Urothelium cell line (cell line): ENCODE results near the gene CASP10.
"Not testable (repeated sequence)": the region's sequence is repeated elsewhere in the genome, so short reads cannot be mapped to it uniquely, and the experiment has no call there.

Experiments used
- DNase-seq: peaks from one replicate; pipeline ENCODE4 v3.0.0; 2011; ENCODE audit warnings: low spot score, mixed read lengths
- FAIRE-seq: peaks from 2 replicates; lab custom pipeline; 2011; peaks lifted over from hg19 to GRCh38; lab: Jason Lieb, UNC

CASP10 gene

DNA sequence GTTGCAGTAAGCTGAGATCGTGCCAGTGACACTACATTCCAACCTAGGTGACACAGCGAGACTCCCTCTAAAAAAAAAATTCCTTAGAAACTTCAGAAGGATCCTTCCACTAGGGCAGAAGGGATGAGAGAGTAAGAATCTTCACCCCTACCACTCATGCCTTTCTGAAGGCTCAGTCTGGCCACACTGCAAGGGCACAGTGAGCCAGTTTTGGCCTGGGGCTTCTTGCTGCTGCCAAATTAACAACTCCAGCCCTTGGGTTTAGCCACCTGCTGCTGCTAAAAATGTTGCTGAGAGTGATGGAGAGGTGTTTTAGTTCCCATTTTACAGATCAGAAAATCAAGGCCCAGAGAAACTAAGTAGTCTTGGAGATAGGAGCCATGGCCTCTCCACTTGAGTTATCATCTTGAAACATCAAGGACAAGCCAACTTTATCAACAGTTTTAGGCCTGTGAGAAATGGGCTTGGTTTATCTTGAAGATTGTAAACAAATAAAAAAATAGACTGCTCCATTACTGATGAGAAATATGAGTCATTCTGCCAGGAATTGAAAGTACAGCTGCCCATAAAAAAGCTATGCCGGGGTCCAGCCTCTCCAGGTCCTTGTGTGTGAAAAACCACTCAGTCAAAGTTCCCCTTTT lies 45.5 kb downstream of the CASP10 start:
- no peak for FAIRE-seq
- DNase-seq: no peak

DNA sequence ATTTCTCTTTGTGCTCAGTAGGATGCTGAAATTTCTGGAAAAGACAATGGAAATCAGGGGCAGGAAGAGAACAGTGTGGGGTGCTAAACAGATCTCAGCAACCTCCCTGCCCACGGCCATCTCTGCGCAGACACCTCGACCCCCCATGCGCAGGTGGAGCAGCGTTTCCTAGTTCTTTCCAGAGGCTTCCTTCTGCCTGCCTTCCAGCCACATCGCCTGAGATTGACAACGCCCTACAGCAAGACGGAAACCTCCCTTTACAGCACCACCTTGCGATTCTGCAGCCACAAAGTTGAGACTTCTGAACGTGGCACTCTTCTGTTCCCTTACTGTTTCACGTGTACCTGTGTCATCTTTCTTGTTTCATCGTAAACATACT lies 46.0 kb downstream of the CASP10 start:
- no peak for DNase-seq
- no peak for FAIRE-seq

GRCh38 chr2:201231781-201232466 lies 49.0 kb downstream of the CASP10 start:
- DNase-seq (peak; percentile 89), FAIRE-seq (no peak)

- DNase-seq (no peak), FAIRE-seq (no peak)
These were observed 49.5 kb downstream of the CASP10 start for GRCh38 chr2:201232467-201232815.

- FAIRE-seq (peak; percentile 70), DNase-seq (peak; percentile 90)
These were observed 50.4 kb downstream of the CASP10 start for GRCh38 chr2:201233192-201233811.

DNA sequence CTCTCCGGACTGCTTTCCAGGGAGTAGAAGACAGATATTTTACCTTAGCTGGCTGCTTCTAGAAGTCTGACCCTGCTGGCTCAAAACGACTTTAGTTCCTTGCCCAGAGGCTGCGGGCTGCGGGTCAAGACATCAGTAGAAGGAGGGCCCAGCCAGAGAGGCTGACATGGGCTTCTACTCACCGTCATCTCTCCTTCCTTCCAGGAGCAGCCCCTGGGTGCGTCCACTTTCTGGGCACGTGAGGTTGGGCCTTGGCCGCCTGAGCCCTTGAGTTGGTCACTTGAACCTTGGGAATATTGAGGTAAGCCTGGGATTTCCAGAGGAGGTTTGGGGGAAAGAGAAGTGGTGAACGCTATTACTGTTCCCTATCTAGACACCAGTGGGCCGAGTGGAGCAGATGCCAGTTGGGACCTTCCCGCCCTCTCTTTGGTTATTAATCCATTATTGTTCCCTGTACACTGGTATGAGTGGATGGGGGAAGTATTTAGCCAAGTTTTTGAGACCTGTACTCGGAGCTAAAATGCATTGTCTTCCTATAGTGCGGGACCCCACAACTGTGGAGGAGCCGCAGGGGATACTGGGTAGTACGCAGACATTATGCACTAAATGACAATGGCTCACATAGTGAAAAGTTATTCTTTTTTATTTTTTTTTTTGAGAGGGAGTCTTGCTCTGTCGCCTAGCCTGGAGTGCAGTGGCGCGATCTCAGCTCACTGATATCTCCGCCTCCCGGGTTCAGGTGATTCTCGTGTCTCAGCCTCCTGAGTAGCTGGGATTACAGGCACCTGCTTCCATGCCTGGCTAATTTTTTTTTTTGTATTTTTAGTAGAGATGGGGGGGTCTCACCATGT lies 51.1 kb downstream of the CASP10 start:
- FAIRE-seq (no peak), DNase-seq (no peak)

- DNase-seq (no peak), FAIRE-seq (no peak)
These were observed 51.8 kb downstream of the CASP10 start for GRCh38 chr2:201234663-201235135.

DNA sequence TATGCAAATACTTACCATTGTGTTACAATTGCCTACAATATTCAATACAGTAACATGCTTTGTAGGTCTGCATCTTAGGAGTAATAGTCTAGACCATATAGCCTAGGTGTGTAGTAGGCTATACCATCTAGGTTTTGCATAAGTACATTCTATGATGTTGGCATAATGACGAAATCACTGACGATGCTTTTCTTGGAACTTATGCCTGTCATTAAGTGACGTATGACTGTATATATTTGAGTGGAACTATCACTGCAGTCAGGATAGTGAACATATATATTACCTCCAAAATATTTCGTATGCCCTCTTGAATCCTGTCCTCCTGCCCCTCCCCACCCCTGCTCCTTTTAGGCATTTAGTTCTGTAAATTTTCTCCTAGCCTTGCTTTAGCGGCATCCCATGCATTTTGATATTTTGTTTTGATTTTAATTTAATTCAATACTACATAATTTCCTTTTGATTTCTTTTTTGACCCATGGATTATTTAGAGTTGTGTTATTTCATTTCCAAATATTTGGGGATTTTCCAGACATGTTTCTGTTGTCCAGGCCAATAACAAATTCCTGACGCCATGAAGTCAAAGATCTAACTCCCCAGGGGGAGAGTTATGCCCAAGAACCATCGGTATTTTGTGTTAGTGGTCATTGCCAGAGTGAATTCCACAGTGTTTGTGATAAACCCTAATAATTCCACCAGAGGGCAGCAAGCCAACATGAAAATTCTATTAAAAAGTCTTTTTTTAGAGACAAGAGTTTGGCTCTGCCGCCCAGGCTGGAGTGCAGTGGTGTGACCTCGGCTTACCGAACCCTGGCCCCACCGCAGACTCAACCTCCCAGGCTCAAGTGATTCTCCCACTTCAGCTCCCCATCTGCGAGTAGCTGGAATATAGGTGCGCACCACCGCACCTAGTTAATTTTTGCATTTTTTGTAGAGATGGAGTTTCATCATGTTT lies 53.2 kb downstream of the CASP10 start:
- FAIRE-seq: no peak
- peak; percentile 58 for DNase-seq

- no peak for FAIRE-seq
- no peak for DNase-seq
These were observed 54.7 kb downstream of the CASP10 start for GRCh38 chr2:201237486-201238123.

GRCh38 chr2:201239167-201239935 lies 56.4 kb downstream of the CASP10 start:
- FAIRE-seq, DNase-seq: not testable (repeated sequence)

DNA sequence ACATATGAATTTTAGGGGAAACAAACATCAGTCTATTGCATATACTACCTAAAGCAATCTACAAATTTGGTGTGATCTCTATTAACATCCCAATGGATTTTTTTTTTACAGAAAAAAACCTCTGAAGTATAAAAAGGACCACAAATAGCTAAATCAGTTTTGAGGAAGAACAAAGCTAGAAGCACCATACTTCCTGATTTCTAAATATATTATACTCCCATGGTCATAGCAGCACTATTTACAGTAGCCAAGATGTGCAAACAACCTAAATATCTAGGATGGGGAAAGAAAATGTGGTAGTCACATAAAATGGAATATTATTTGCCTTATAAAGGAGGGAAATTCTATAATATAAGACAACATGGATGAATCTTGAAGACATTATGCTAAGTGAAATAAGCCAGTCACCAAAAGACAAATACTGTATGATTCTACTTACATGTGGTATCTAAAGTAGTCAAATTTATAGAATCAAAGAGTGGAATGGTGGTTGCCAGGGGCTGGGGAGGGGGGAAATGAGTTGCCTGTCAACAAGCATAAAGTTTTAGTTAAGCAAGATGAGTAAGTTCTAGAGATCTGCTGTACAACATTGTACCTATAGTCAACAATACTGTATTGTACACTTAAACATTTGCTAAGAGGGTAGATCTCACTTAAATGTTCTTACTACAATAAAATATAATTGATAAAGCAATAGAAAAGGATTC lies 59.8 kb downstream of the CASP10 start:
- FAIRE-seq (no peak), DNase-seq (no peak)

GRCh38 chr2:201244829-201245228 lies 61.9 kb downstream of the CASP10 start:
- no peak for FAIRE-seq
- DNase-seq: no peak

DNA sequence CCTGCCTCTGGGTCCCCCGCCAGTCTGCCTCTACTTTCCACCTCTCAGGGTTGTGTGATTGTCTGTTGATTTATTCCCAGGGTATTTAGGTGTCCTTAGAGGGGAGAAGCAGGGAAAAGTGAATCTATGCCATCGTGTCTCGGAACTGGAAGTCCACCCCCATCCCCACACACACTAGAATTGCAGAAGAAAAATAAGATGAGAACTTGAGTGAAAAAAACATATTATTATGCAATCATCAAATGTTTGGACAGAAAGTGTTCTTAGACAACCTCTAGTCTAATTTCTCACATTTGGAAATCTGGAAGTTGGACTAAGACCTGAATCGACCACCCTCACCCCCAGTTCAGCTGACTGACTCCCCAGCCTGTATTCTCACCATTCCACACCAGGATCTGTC lies 63.3 kb downstream of the CASP10 start:
- FAIRE-seq (no peak), DNase-seq (no peak)

DNA sequence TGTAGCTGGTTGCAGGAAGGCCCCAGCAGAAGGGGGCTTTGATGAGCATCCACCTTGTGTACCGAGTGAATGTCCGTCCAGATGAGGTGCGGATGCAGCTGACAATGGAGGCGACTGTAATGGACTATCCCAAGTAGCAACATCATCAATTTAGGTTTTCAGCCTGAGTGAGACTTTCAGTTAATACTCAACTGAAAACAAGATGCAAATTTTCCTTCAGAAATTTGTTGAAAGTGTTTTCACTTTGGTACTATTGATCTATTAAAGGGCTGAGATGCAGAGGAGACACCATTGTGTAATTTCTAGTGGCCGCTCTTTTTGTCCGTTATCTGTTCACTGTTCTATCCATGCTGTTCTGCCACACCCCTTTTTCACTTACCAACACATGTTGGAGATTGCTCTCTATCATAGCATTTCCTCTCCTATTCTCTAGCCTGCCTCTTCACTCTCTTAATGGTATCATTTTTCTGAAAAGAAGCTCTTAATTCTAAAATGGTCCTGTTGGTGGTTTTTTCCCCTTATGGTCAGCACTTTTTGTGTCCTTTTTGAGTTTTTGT lies 65.4 kb downstream of the CASP10 start:
- DNase-seq: no peak
- FAIRE-seq: no peak

GRCh38 chr2:201249889-201250288 lies 66.9 kb downstream of the CASP10 start:
- FAIRE-seq: no peak
- no peak for DNase-seq

- DNase-seq: no peak
- FAIRE-seq: no peak
These were observed 67.8 kb downstream of the CASP10 start for GRCh38 chr2:201250741-201251140.

DNA sequence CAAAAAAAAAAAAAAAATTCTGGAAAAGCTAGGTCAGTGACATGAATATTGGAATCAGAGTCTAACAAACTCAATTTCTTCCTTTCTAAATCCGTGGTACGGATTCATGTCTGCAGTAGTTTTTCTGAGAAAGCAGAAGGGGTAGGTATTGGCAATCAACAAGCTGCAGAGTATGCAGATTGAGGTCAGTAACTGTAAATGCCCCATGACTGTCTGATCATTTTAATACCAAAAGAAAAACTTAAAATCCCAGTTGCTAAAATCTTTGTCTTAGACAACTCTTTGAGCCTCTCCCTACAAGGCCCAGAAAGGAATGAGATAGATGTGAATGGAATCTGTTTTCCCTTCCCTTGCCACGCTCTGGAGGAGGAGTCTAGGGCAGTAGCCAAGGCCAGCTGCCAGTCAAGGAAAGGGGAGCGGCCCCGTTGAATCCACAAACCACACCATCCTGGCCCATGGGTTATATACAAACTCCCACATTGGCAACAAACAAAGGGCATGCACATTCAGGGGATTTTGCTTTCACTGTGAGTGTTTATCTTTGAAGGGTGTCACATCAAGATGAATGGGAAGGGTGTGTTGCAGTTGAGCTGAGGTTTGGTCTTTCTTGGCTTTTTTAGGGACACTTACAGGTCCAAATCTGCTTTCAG lies 71.3 kb downstream of the CASP10 start:
- FAIRE-seq: no peak
- no peak for DNase-seq
